ENCODE measurements around the gene CSF3. TPM values are rescaled to one million over a fixed set of nuclear protein-coding genes. Genes with fewer than 3 reads are reported as not detected.

CSF3 gene
- total RNA-seq = under 0.01 TPM

- DNase-seq (ENCODE audit: low read depth in 2 of 3, low spot score in 2 of 3) = peak in 1 of 3 donors; percentile 18
Measured at GRCh38 chr17:40015005-40015997, at the start of gene CSF3. CSF3 (plus strand) TSS chr17:40015440; CDS start chr17:40015475, 35 bp downstream.

GRCh38 chr17:39966771-39967170 is 48.5 kb upstream of the CSF3 start:
- no peak for DNase-seq (ENCODE audit: low read depth in 2 of 3, low spot score in 2 of 3)

DNA sequence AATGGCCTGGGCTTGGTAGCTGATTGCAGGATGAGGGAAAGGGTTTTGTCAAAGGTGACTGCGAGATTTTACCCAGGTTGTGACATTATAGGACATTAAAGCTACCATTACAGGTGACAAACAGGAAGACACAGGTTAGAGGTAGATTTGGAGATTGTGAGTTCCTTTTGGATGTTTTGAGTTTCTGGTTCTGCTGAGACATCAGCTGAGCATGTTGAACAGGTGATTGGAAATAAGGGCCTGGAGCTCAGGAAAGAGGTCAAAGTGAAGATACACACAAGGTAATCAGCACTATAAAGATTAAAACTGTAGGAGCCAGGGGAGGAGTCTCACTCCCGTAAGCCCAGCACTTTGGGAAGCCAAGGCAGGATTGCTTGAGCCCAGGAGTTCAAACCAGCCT is 46.5 kb upstream of the CSF3 start:
- no peak for DNase-seq (ENCODE audit: low read depth in 2 of 3, low spot score in 2 of 3)

- DNase-seq (ENCODE audit: low read depth in 2 of 3, low spot score in 2 of 3) = no peak
Measured at GRCh38 chr17:39969375-39969774, 45.9 kb upstream of the CSF3 start.

GRCh38 chr17:39970157-39970692 is 45.0 kb upstream of the CSF3 start:
- no peak for DNase-seq (ENCODE audit: low read depth in 2 of 3, low spot score in 2 of 3)

GRCh38 chr17:39971076-39971603 is 44.1 kb upstream of the CSF3 start:
- no peak for DNase-seq (ENCODE audit: low read depth in 2 of 3, low spot score in 2 of 3)

GRCh38 chr17:39972271-39972670 is 43.0 kb upstream of the CSF3 start:
- DNase-seq (ENCODE audit: low read depth in 2 of 3, low spot score in 2 of 3) = peak in 1 of 3 donors; percentile 30

DNA sequence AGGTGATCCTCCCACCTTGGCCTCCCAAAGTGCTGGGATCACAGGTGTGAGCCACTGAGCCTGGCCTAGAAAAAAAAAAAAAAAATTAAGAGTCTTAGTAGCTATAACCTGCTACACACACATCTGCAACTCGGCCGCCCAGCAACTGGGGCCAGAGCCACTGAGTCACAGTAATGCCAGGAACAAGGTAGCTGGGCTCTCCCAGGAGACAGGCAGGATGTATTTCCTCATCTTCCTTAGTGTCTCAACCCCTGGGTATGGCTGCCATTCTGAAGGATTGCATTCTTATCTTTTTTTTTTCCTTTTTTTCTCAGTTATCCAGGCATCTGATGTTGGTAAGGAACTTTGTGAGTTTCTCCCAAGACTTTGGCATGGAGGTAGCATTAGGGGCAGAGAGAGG is 41.7 kb upstream of the CSF3 start:
- no peak for DNase-seq (ENCODE audit: low read depth in 2 of 3, low spot score in 2 of 3)

GRCh38 chr17:39974433-39974832 is 40.8 kb upstream of the CSF3 start:
- no peak for DNase-seq (ENCODE audit: low read depth in 2 of 3, low spot score in 2 of 3)

GRCh38 chr17:39975801-39976200 is 39.4 kb upstream of the CSF3 start:
- DNase-seq (ENCODE audit: low read depth in 2 of 3, low spot score in 2 of 3) = no peak

GRCh38 chr17:39979016-39979670 is 36.1 kb upstream of the CSF3 start:
- DNase-seq (ENCODE audit: low read depth in 2 of 3, low spot score in 2 of 3) = no peak

DNA sequence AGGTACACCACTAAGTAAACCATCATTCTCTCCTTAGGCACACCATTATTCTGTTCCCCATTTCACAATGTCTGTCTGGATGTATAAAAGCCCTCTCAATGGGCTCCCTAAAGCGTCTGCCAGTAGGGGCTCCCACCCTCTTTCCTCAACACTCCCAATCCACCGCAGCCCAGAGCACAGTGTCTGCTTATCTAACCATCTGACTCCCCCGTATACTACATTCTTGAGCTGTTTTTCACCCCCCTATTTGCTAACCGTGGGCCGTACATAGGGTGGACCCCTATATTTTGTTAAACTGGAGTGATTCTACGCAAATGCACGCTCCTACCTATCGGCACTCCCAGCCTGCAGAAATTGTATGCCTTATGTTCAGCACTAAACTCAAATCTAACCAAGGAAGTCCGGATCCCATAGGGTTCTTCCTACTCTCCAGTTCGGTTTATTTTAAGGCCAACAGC is 35.3 kb upstream of the CSF3 start:
- peak in 1 of 3 donors; percentile 67 for DNase-seq (ENCODE audit: low read depth in 2 of 3, low spot score in 2 of 3)

GRCh38 chr17:39980351-39981206 is 34.7 kb upstream of the CSF3 start, which contains the start of gene PSMD3:
PSMD3 (plus strand) TSS chr17:39980807; CDS start chr17:39980971, 164 bp downstream.
- DNase-seq (ENCODE audit: low read depth in 2 of 3, low spot score in 2 of 3) = peak; percentile 96 to 100 (median 100)

DNA sequence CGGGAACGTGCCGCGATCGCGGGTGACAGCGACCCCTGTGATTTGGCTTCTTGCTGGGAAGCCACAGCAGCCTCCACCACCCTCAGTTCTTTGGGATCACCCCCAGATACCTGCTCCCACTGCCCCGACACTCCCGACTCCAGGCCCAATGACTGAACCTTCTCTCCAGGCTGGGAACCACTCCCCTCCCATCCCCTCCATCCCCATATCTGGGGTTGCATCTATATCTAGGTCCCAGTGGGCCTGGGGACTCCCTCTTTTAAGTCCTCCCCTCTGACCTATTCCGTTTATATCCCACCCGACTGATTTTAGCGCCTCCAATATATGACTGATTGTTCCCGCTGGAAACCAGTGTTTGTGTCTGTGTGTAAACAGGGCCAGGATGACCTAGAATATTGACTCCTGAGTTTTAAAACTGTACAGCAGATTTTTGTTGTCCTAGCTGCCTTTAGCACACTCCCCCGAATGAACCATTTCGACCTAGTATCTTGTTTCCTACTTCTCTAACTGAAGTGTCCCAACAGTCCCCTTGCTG is 34.0 kb upstream of the CSF3 start:
- peak in 2 of 3 donors; percentile 14 to 32 for DNase-seq (ENCODE audit: low read depth in 2 of 3, low spot score in 2 of 3)

DNA sequence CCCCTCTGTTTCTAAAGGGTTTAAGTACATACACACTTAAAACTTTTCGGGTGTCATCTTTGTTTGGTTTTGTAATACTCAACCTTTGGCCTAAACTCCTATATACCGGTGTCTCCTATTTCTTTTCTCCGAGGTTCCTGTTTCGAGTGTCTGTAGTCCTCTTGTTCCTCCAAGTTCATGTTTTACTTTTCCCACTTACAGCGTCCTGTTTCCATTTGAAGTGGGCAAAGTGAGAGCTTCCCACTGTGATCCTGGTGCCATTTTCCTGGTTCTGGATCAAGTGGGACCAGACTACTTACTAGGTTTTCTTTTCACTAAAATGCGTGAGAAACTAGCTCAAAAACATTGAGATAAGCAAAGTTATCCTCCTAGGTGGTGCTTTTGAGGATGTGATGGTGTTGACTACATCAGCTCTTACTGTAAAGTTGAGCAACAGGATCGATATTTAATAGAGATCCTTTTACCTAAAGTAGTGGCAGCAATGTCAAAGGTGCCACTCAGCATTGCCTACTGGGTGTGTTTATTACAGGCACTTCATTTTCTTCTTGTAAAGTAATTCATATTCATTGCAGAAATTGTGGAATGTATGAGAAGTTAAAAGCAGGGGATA is 33.4 kb upstream of the CSF3 start:
- no peak for DNase-seq (ENCODE audit: low read depth in 2 of 3, low spot score in 2 of 3)

DNA sequence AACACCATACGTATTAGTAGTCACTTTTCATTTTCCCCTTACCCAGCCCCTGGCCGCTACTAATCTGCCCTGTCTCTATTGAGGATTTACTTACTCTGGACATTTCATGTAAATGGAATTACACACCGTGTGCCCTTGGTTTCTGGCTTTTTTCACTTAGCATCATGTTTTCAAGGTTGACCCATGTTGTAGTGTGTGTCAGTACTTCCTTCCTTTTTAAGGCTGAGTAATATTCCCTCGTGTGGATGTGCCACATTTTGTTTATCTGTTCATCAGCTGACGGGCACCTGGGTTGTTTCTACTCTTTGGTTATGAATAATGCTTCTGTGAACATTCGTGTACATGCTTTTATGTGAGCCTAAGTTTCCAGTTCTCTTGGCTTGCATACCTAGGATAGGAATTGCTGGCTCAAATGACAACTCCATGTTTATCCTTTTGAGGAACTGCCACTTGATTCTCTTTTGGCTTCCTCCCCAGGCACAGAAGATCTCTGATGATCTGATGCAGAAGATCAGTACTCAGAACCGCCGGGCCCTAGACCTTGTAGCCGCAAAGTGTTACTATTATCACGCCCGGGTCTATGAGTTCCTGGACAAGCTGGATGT is 26.9 kb upstream of the CSF3 start:
- DNase-seq (ENCODE audit: low read depth in 2 of 3, low spot score in 2 of 3) = no peak

GRCh38 chr17:39994448-39994847 is 20.8 kb upstream of the CSF3 start:
- no peak for DNase-seq (ENCODE audit: low read depth in 2 of 3, low spot score in 2 of 3)

GRCh38 chr17:39995438-39995837 is 19.8 kb upstream of the CSF3 start:
- DNase-seq (ENCODE audit: low read depth in 2 of 3, low spot score in 2 of 3) = no peak

- no peak for DNase-seq (ENCODE audit: low read depth in 2 of 3, low spot score in 2 of 3)
Measured at GRCh38 chr17:39996162-39996561, 19.1 kb upstream of the CSF3 start.

Measured in hematopoietic multipotent progenitor cell (in vitro differentiated cells).